Dermis microvascular lymphatic vessel endothelial cell (primary cell): ENCODE data around the gene CADM2. TPM values are rescaled to one million over a fixed set of nuclear protein-coding genes. Genes with fewer than 3 reads are reported as not detected.
"Not testable (repeated sequence)": the region's sequence is repeated elsewhere in the genome, so short reads cannot be mapped to it uniquely, and the experiment has no call there.

Experiments used
- DNase-seq, 2 donors: peaks; one replicate each; pipeline versions ENCODE4 v3.0.0 to v3.0.0-alpha.2; 2010; ENCODE audit warnings: low read depth in 2 of 2
- total RNA-seq: library from RNA; depleted of rRNA; stranded (reverse); fragments of >200 nt; gene quantifications from 2 replicates; pipeline ENCODE4 v1.2.1, GENCODE V29; 2014

Gene CADM2
- total RNA-seq, 1 donor from 2014 or later: not detected

- DNase-seq: no peak
Observed at GRCh38 chr3:85933326-85933725, 974.5 kb downstream of the CADM2 start.

GRCh38 chr3:85935171-85935570 lies 976.4 kb downstream of the CADM2 start:
- DNase-seq: no peak

- no peak for DNase-seq
Observed at GRCh38 chr3:85939074-85939482, 980.3 kb downstream of the CADM2 start.

GRCh38 chr3:85950435-85950834 lies 991.6 kb downstream of the CADM2 start:
- no peak for DNase-seq

- no peak for DNase-seq
Observed at GRCh38 chr3:85960793-85961192, 1002.0 kb downstream of the CADM2 start.

GRCh38 chr3:85977615-85978338 lies 1019.0 kb downstream of the CADM2 start:
- no peak for DNase-seq

GRCh38 chr3:85979034-85979433 lies 1020.2 kb downstream of the CADM2 start:
- no peak for DNase-seq

- not testable (repeated sequence) for DNase-seq
Observed at GRCh38 chr3:85989581-85989980, 1030.8 kb downstream of the CADM2 start.

GRCh38 chr3:86029590-86029989 lies 1070.8 kb downstream of the CADM2 start:
- DNase-seq: no peak

GRCh38 chr3:86037916-86038315 lies 1079.1 kb downstream of the CADM2 start:
- no peak for DNase-seq

- DNase-seq: no peak
Observed at GRCh38 chr3:86046436-86047136, 1087.8 kb downstream of the CADM2 start.

GRCh38 chr3:86047161-86047560 lies 1088.4 kb downstream of the CADM2 start:
- no peak for DNase-seq

GRCh38 chr3:86051058-86051457 lies 1092.3 kb downstream of the CADM2 start:
- no peak for DNase-seq

- DNase-seq: no peak
Observed at GRCh38 chr3:86056032-86056431, 1097.2 kb downstream of the CADM2 start.

GRCh38 chr3:86056962-86057361 lies 1098.2 kb downstream of the CADM2 start:
- no peak for DNase-seq

GRCh38 chr3:86073799-86074198 lies 1115.0 kb downstream of the CADM2 start:
- no peak for DNase-seq

GRCh38 chr3:86087160-86087871 lies 1128.5 kb downstream of the CADM2 start:
- no peak for DNase-seq

- no peak for DNase-seq
Observed at GRCh38 chr3:86104154-86104553, 1145.4 kb downstream of the CADM2 start.

- DNase-seq: no peak
Observed at GRCh38 chr3:86109434-86109833, 1150.6 kb downstream of the CADM2 start.
